NCI-H524 treated with DMSO at 0.1 percent for 48 hours (cell line): ENCODE measurements around the gene TK1.
A peak's percentile ranks its signal among the peaks of the same experiment; 100 is the strongest.

ENCODE experiments used
- DNase-seq: peaks from one replicate; lab custom pipeline; 2025; lab: John Stamatoyannopoulos, UW

TK1 gene

DNA sequence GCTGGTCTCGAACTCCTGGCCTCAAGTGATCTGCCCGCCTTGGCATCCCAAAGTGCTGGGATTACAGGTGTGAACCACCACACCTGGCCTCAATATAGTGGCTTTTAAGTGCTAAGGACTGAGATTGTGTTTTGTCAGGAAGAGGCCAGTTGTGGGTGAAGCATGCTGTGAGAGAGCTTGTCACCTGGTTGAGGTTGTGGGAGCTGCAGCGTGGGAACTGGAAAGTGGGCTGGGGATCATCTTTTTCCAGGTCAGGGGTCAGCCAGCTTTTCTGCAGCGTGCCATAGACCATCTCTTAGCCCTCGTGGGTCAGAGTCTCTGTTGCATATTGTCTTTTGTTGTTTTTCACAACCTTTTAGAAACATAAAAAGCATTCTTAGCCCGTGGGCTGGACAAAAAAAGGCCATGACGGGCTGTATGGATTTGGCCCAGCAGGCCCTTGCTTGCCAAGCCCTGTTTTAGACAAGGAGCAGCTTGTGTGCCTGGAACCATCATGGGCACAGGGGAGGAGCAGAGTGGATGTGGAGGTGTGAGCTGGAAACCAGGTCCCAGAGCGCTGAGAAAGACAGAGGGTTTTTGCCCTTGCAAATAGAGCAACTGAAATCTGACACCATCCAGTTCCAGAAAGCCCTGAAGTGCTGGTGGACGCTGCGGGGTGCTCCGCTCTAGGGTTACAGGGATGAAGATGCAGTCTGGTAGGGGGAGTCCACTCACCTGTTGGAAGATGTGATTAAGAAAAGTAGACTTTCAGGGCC lies 32.7 kb upstream of the TK1 start:
- no peak for DNase-seq

DNA sequence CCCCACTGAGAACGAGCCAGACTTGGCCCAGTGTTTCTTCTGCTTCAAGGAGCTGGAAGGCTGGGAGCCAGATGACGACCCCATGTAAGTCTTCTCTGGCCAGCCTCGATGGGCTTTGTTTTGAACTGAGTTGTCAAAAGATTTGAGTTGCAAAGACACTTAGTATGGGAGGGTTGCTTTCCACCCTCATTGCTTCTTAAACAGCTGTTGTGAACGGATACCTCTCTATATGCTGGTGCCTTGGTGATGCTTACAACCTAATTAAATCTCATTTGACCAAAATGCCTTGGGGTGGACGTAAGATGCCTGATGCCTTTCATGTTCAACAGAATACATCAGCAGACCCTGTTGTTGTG lies 27.8 kb upstream of the TK1 start:
- DNase-seq, result no peak

DNA sequence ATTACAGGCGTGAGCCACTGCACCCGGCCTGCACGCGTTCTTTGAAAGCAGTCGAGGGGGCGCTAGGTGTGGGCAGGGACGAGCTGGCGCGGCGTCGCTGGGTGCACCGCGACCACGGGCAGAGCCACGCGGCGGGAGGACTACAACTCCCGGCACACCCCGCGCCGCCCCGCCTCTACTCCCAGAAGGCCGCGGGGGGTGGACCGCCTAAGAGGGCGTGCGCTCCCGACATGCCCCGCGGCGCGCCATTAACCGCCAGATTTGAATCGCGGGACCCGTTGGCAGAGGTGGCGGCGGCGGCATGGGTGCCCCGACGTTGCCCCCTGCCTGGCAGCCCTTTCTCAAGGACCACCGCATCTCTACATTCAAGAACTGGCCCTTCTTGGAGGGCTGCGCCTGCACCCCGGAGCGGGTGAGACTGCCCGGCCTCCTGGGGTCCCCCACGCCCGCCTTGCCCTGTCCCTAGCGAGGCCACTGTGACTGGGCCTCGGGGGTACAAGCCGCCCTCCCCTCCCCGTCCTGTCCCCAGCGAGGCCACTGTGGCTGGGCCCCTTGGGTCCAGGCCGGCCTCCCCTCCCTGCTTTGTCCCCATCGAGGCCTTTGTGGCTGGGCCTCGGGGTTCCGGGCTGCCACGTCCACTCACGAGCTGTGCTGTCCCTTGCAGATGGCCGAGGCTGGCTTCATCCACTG lies 27.3 kb upstream of the TK1 start, which contains the start of gene BIRC5:
Gene BIRC5, plus strand, starts transcription at position 238 of the 690 bp plus-strand sequence. Its CDS starts 64 bp downstream, at position 302.
- peak; percentile 85 for DNase-seq

DNA sequence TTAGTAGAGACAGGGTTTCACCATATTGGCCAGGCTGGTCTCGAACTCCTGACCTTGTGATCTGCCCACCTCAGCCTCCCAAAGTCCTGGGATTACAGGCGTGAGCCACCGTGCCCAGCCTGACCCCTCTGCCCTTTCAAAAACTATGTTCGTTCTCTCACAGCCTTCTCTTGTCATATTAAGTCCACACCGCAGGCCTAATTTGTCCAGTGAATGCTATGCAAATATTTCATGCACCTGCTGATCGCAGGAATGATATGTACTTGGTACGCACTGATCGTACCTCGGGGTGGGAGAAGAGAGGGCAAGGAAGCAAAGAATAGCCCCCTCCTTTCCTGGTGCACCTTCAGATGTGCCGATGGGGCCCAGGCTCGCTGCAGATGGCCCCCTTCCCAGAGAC lies 24.2 kb upstream of the TK1 start:
- DNase-seq, result no peak

DNA sequence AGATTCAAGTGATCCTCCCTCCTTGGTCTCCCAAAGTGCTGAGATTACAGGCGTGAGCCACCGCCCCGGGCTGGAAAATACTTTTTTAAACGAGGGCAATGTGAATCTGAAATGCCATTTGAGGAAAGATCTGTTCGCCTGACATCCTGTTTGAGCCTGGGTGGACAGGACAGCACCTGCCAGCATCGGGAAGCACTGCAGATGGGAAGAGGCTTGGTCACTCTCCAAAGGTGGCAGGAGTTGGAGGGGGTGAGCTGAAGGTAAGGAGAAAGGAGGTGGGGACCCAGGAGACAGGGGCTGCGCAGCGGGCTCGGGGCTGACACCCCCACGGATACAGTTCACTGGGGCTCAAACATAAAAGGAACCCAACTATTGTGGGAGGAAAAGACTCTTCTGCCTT lies 23.3 kb upstream of the TK1 start:
- no peak for DNase-seq

DNA sequence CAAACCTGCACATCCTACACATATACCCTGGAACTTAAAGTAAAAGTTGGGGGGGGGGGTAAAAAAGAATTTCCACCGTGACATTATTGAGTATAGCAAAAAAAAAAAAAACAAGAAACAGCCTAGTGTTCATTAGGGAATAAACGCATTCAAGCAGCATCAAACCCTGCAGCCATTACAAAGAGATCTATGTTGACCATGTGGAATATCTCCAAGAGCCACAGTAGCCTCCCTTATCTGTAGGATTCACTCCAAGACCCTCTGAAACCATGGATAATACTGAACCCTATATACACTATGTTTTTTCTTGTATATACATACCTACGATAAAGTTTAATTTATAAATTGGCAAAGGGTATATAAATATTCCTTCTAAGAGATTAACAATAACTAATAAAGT lies 21.6 kb upstream of the TK1 start:
- no peak for DNase-seq

DNA sequence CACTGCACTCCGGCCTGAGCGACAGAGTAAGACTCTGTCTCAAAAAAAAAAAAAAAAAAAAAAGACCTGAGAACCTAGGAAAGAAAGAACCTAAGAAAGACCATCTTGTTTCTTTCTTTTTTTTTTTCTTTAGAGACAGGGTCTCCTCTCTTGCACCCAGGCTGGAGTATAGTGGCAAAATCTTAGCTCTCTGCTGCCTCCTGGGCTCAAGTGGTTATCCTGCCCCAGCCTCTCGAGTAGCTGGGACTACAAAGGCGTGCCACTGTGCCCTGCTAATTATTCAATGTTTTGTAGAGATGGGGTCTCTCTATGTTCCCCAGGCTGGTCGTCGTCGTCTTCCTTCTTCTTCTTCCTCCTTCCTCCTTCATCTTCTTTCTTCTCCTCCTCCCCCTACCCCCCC lies 19.4 kb upstream of the TK1 start:
- DNase-seq, result no peak

DNA sequence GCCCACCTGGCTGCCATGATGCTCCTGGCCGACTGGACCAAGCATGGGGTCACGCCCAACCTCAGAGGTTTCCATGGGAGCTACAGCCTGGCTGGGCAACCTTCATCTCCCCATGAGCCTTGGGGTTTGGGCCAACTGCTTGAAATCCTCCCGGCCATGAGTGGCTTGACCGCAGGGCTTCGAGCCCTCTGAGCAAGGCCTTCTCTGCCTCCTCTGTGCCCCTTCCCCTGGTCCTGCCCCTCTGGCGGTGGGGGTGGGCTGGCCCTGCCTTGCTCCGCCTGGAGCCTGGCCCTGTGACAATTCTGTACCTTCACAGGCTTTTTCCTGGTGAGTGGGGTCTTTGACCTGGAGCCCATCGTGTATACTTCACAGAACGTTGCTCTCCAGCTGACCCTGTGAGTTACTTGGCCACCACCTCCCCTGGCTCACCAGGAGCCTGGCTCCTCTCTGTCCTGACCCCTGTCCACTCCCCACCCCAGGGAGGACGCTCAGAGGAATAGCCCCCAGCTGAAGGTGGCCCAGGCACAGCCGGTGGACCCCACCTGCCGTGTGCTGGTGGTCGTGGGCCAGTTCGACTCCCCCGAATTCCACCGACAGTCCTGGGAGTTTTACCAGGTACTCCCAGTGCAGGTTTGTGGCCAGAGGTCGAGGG lies 18.4 kb upstream of the TK1 start:
- no peak for DNase-seq

DNA sequence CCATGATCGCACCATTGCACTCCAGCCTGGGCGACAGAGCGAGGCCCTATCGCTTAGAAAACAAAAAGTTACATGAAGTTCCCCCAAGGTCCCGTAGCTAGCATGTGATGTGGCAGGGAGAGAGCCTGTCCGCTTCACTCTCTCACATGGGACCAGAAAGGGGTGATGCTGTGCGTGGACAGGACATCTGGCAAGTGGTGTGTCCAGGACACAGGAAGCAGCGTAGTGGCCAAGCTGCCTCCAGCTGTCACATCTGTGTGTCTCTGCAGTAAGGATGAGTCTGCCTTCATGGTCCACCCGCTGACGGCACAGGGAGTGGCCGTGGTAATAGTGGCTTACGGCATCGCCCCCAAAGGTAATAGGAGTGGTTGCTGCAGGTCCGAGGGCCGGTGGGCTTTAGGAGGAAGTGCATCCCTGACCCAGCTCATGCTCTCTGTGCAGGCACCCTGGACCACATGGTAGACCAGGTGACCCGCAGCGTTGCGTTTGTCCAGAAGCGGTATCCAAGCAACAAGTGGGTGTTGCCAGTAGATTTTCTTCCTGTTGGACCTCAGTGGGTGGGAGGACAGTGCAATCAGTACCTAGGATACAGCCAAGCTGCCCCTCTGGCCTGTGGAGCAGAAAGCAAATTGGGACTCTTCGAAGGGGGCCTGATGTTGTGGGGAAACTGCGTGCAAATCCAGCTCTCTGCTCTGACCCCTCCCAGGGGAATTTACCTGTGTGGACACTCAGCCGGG lies 17.7 kb upstream of the TK1 start:
- DNase-seq, result no peak

DNA sequence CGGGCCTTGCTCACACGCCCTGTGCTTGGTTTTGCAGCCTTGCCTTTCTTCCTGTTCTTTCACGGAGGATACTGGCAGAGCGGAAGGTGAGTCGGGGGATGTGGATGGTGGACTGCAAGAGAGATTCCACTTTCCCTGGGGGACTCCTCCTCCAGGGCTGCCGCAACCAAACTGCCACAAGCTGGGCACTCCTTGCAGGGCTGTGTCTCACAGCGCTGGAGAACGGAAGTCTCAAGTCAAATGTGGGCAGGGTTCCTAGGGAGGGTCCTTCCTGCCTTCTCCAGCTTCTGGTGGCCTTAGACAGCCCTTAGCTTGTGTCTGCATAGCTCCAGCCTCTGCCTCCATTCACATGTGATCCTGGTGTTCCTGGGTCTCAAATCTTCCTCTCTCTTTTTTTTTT lies 15.8 kb upstream of the TK1 start:
- no peak for DNase-seq

DNA sequence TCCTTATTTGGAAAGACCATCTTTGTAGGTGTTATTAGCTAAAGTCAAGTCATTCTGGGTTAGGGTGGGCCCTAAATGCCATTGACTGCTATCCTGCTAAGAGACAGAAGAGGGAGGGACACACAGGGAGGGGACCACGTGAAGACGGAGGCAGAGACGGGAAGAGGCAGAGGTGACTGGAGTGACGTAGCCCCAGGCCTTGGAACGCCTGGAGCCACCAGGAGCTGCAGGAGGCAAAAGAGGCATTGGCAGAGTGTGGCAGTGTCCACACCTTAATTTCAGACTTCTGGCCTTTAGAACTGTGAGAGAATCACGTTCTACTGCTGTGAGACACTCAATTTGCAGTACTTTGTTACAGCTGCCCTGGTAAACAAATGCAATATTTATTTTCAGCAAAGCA lies 13.6 kb upstream of the TK1 start:
- no peak for DNase-seq

DNA sequence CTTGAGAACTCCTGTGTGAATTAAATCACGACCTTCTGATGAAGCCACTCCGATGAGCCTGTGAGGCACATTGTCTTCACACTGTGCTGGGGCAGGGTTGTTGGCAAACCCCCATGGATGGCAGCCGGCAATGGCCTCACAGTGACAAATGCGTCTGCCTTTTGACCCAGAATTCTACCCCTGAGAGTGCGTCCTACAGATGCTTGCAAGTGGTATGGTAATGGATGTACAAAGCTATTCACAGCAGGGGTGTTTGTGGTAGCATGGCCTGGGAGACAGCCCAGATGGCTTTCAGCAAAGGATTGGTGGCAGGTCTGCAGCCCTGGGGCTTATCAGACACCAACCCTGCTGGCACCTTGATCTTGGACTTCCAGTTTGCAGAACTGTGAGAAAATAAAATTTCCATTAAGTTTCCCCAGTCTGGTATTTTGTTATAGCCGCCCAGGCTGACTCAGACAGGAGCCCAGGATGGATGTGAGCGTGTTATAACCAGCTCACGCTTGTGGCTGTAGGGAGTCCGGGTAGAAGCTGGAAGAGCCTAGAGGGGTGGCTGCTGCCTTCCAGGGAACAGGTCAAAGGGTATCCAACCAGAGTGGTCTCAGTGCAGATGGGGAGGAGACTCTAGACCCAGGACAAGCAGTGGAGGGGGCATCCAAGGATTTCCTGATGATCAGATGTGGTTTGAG lies 10.4 kb upstream of the TK1 start:
- DNase-seq, result no peak

DNA sequence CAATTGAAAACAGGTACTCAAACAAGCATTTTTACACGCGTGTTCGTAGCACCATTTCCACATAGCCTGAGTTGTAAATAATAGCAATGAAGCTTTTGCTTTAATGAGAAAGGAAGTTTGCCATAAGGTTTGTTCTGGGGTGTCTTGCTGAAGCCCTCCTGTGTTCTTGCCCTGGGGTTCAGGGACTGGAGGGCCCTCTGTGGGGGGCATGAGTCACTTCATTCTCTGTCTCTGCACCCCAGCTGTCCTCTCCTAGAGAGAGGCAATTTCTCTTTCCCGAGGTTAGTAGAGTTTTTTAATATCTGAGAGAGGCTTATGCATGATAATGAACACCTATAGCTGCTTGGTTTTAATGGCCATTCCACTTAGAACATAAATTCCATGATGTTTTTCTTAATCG lies 9.9 kb upstream of the TK1 start:
- DNase-seq, result no peak

DNA sequence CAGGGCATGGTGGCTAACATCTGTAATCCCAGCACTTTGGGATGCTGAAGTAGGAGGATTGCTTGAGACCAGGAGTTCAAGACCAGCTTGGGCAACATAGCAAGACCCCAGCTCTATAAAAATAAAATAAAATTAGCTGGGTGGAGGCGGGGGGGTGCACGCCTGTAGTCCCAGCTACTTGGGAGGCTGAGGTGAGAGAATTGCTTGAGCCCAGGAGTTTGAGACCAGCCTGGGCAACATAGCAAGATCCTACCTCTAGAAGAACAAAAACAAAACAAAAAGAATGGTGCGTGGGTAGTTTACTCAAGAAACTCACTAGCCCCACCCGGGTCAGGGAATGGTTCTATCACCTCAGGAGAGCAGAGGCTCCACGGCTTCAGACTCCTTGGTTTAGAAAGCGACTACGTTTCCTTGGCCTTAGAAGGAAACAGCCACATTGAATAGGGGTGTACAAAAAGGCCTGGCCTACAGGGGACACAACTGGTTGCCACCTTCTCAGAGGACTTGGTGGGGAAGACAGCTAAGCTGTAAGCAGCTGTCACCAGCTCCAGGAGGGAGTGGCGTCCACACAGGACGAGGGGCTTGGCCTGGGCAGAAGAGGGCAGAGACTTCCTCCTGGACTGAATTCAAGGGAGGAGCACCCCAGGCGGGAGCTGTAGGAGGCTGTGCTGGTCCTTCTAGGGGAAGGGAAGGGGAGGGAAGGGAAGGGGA lies 716 bp downstream of the TK1 start:
- DNase-seq, result no peak

DNA sequence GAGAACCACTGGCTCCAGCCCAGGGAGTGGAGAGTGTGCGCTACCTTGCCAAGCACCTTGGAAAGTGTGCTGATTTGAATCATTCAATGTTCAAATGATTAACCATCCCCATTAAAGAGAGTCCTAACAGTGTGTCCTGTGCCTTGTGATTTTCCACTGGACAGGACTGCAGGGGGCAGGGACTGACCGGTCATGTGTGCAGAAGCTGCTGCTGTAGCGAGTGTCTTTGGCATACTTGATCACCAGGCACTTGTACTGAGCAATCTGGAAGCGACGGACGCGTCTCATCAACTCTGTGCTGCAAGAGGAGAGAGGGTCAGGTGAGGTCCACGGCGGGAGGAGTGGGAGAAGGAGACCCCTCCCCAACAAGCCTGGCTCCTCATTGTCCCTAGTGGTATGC lies 2.0 kb downstream of the TK1 start:
- DNase-seq, result no peak

DNA sequence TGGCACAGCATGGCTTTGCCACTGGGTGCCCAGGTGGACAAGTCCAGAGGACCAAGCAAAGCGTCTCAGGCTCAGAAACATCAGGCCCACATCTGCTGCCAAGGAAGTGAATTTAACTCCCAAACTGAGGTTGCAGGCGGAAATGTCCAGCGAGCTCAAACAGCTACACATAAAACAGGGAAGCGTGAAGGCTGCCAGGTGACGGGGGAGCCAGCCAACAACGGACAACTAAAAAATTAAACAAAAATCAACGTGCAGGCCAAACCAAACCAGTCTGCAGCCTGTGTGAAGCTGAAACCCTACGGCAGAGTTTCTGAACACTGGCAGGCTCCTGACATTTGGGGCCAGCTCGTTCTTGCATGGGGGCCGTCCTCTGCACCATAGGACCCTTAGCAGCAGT lies 2.5 kb downstream of the TK1 start:
- DNase-seq, result no peak

DNA sequence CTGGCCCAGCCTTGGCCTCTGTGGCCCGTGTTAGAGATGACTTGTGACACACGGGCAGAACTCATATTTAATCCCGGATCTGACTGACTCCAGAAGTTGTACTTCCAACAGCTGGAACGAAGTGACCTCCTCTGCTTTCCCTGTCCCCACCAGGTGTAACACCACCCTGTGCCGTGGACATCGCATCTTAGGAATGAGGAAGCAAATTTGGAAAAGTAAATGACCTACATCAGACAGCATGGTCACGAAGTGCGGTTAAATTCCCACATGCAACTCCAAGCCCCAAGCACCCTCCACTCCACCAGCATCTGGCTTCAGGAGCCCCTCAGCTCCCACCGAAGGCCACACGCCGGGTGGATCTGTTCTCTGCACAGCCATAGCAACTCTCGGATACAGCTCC lies 2.9 kb downstream of the TK1 start:
- no peak for DNase-seq

DNA sequence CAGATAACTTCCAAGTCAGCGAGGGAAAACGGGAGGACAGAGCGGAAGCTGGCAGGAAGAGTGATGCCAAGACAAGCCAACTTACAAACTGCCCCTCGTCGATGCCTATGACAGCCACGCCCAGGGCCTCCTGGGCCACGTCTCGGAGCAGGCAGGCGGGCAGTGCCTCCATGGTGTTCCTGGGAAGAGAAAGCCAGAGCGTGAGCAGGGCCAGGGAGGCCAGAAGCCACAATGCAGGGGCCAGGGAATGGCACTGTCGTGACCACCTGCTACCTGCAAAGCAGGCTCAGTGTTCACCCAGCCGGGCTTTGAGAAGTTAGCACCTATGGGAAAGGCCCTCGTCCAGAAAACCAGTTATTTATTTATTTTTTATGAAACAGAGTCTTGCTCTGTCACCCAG lies 4.3 kb downstream of the TK1 start:
- no peak for DNase-seq

DNA sequence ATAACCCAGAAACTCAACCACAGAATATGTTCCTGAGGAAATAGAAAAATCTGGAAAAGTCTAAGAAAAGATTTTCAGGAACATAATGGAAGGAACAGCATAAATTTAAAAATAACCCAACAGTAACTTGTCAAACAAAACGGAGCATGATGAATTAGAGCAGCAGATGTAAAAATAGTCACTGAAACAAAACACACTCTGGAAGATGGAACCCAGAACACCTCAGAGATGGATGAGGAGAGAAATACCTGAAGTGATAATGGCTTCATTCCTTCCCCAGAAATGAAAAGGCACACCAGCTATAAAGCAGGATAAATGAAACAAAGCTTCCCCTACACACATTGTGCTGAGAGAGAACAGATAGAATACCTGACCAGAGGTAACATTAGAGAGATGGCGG lies 6.3 kb downstream of the TK1 start:
- no peak for DNase-seq

DNA sequence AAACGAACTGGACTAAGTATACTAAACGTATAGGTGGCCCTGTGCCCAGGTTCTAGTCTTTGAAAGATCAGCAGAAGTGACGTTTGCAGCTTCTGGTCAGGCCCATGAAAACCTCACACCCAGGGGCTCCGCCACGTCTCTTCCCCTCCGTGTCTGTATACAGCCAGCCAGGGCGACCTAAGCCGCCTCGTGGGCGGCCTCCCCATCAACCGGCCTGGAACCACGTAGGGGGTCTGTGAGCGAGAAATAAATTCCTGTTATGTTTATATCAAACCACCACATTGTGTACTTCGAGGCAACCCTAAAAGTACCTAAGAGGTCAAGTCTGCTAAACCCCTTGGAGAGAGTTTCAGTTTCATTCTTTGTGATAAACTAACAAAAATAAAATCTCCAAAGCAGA lies 6.8 kb downstream of the TK1 start:
- DNase-seq, result no peak

DNA sequence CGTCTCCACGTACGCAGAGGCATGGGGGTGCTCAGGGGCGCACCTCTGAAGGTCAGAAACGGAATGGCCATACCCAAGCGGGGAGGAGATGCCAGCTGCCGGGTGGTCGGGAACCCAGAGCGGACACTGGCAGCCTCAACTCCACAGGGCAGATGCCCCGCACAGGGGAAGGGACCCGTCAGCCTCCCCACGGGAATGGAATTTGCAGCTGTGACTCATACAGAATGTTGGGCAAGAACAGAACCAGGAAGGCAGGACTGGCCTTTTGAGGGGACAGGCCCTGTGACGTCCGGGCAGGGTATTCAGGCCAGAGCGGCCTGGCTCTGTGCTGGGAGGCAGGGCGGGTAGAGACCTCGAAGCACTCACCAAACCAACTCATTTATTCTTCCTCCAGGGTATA lies 7.5 kb downstream of the TK1 start:
- no peak for DNase-seq
